CD4-positive, alpha-beta T cell treated with Interleukin-2 at 100 ng/mL for 4 hours (primary cell): ENCODE data around the gene WDR62.
"Not testable (repeated sequence)": the region's sequence is repeated elsewhere in the genome, so short reads cannot be mapped to it uniquely, and the experiment has no call there.

Source experiments
- DNase-seq: peaks from one replicate; pipeline ENCODE4 v3.0.0-alpha.2; 2020; ENCODE audit warnings: low spot score

The WDR62 gene

GRCh38 chr19:36112678-36113077, 58.0 kb downstream of the WDR62 start:
- no peak for DNase-seq

- DNase-seq = no peak
Measured at GRCh38 chr19:36113425-36113824, 58.7 kb downstream of the WDR62 start.

- DNase-seq = no peak
Measured at GRCh38 chr19:36113894-36114720, 59.4 kb downstream of the WDR62 start.

GRCh38 chr19:36114721-36115452, 60.2 kb downstream of the WDR62 start, which contains the start of gene POLR2I:
Gene POLR2I, minus strand, starts transcription at chr19:36114875. Its CDS starts 19 bp downstream, at chr19:36114856.
- DNase-seq = peak; percentile 100

- DNase-seq = peak; percentile 92
Measured at GRCh38 chr19:36115453-36116343, 61.0 kb downstream of the WDR62 start, which contains the start of gene TBCB. Gene TBCB, plus strand, starts transcription at chr19:36115468. Its CDS starts 93 bp downstream, at chr19:36115561.

GRCh38 chr19:36116344-36116637, 61.6 kb downstream of the WDR62 start:
- no peak for DNase-seq

- DNase-seq = no peak
Measured at GRCh38 chr19:36120092-36120983, 65.6 kb downstream of the WDR62 start.

- no peak for DNase-seq
Measured at GRCh38 chr19:36120984-36121358, 66.3 kb downstream of the WDR62 start.

- DNase-seq = no peak
Measured at GRCh38 chr19:36121486-36122124, 66.9 kb downstream of the WDR62 start.

- DNase-seq = no peak
Measured at GRCh38 chr19:36125557-36125956, 70.9 kb downstream of the WDR62 start.

- no peak for DNase-seq
Measured at GRCh38 chr19:36128392-36128736, 73.7 kb downstream of the WDR62 start.

GRCh38 chr19:36131221-36131620, 76.5 kb downstream of the WDR62 start:
- peak; percentile 26 for DNase-seq

GRCh38 chr19:36134867-36135266, 80.2 kb downstream of the WDR62 start:
- DNase-seq = not testable (repeated sequence)

- DNase-seq = peak; percentile 11
Measured at GRCh38 chr19:36136964-36137686, 82.4 kb downstream of the WDR62 start.

- DNase-seq = no peak
Measured at GRCh38 chr19:36139120-36139472, 84.4 kb downstream of the WDR62 start.

- peak; percentile 95 for DNase-seq
Measured at GRCh38 chr19:36139473-36140303, 85.0 kb downstream of the WDR62 start, which contains the start of gene CAPNS1. Gene CAPNS1, plus strand, starts transcription at chr19:36140066. Its CDS starts 946 bp downstream, at chr19:36141012.

- peak; percentile 22 for DNase-seq
Measured at GRCh38 chr19:36140304-36141038, 85.8 kb downstream of the WDR62 start.
